T follicular helper cell (primary cell): ENCODE results near the gene STARD13.

Source experiments
- DNase-seq: peaks from one replicate; pipeline ENCODE4 v3.0.0-alpha.2; 2020; ENCODE audit warnings: low read depth
- total RNA-seq, 2 experiments: gene quantifications; one replicate each; lab custom pipeline; 2026; lab: John Stamatoyannopoulos, UW

Gene STARD13
- total RNA-seq, result 0 to 0.22 reads per million in 2 experiments

DNA sequence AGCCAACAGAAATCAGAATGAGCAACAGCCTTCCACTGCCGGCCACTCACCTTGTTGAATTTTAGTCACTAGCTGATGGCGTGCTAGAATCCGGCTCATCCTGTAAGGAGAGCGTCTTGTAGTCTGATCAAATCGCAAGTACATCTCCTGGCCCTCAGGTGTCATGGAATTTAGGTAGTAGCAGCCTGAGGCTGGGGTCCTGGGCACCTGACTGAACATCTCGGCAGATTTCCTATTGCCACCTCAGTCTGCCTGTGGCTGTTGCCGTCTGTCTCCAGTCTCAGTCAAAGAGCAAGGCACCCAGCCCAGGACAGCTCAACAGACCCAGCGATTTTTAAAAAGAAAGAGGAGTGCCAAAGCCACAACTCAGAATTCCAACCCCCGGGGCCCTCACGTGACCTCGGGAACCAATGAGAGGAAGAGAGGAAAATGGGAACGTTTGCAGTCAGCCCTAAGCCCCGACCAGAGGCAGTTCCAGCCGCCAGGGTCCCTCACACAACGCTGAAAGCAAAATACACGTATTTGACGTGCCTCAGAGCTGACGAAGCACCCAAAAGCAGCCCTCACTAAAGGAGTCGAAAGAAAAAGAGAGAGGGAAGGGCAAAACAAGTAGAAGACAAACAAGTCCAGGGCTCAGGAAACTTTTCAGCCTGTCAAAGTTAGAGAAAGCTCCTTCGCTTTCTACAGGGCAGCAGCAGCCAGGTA, at the start of gene STARD13:
Gene STARD13, minus strand, starts transcription at position 336 of the 705 bp plus-strand sequence. Its CDS starts 117 bp downstream, at position 219.
- DNase-seq, result no peak

DNA sequence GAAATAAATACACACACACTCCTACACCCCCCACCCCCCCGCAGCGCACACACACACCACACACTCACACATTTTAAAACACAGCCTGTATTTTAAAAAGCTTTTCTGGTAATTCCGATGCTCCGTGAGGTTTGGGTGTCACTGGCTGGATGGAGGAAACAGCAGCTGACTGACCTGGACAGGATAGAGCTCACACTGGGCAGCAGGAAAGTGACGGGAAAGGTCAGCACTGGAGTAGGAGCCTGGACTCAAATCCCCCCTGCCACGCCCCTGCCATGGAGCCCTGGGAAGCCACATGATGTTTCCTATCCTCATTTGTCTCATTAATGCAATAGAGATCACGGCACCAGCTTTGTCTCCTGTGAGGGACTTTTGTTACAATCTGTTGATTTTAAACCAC, 49.3 kb upstream of the STARD13 start:
- DNase-seq, result no peak

DNA sequence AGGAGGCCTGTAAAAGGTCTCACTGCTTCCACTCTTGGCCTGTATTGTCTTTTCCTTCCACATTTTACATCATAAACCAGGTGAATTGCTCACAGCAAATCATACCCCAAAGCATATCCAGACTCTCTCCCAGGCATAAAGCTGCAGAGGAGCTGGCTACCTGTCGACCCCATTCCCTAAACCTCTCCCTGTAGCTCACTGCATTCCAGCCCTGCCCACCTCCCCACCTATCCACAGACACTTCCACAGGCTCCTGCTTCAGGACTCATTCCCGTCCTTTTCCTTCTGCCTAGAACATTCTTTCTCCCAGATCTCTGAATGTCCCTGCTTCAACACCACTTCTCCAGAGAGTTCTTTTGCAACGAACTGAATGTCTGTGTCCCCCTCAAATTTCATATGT, 46.4 kb upstream of the STARD13 start:
- DNase-seq, result no peak

GRCh38 chr13:33330483-33330882, 44.9 kb upstream of the STARD13 start:
- no peak for DNase-seq

- no peak for DNase-seq
These were observed 43.1 kb upstream of the STARD13 start for GRCh38 chr13:33328701-33329100.

- DNase-seq, result no peak
These were observed 41.2 kb upstream of the STARD13 start for GRCh38 chr13:33326723-33327122.

DNA sequence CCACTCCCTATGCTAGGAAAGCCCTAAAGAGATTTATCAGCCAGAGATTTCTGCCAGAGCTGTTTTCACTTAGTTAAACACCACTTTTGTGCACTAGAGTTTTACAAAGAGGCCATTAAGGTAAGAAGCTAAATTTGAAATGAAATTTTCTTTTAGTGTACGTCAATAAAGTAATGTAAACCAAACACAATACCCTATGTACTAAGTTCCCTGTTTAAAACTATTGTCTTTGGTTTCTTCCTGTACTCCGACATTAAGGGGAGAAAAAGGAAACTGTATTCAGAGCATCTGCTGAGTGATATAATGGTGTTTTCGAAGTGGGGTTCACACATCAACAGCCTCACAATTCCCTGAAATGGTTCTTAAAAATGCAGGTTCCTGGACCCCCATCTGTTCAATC, 40.7 kb upstream of the STARD13 start:
- no peak for DNase-seq

- DNase-seq, result no peak
These were observed 38.4 kb upstream of the STARD13 start for GRCh38 chr13:33323801-33324510.

- DNase-seq, result no peak
These were observed 37.6 kb upstream of the STARD13 start for GRCh38 chr13:33322965-33323668.

DNA sequence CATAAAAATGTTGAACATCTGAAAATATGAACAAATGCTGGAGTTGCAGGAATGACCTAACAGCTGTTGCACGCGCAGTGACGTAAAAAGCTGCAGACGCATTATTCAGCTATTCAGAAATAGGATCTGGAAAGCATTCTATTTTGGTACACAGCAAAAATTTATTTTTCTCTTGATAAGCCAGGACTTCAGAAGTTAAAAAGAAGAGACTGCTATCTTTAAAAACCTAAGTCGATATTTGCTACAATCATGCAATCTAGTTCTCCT, 36.9 kb upstream of the STARD13 start:
- DNase-seq, result no peak

DNA sequence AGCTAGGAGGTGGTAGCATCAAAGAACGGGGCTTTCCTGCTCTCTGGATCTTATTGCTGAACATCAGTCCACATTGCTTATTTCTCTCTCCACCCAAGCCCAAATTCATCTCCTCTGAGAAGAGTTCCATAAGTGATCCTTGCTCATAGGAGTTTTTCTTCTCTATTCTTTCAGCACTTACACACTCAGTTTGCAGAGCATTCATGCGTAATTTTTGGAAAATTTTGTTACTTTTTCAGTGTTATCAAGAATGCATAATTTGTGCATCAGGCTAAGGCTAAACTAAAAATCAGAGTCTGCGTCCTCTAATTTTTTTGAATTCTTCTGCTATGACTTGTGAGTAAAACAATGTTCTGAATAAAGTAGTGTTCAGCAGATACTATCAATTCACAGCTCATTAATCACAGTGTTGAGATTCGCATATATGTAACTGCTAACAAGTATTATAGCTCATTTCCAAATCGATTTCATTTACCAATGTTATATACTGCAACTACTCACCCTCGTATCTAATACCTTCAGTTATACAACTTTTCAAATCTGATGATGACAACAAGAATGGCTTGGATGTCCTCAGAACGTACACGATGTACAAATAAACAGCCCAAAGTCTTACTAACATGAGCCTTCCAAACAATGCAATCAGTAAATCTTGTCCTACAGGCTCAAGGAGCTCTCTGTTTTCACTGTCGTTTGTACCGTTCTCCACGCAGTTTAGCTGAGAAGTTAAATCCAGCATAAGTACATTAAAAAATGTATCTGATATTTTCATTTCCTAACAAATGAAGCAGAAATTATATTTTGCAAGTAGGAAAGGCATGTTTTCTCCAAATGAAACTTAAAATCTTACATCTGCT, 36.4 kb upstream of the STARD13 start:
- no peak for DNase-seq

DNA sequence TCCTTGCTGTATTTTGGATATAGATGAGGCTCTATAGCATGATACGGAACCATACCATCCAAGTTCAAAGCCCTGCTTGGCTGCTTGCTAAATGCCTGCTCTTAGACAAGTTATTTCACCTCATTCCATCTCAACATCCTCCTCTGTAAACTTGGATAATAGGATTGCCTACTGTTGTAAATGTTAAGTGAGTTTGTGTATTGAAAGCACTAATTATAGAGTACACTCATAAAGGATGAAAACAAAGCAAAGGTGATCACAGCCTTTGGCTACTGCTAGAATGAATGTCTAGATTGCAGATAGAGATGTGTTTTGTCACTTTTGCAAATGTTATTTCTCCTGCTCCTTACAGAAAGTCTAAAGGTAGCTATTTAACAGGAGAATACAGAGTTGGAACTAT, 34.3 kb upstream of the STARD13 start:
- no peak for DNase-seq

GRCh38 chr13:33318744-33319143, 33.2 kb upstream of the STARD13 start:
- DNase-seq, result no peak

GRCh38 chr13:33318037-33318436, 32.5 kb upstream of the STARD13 start:
- no peak for DNase-seq

DNA sequence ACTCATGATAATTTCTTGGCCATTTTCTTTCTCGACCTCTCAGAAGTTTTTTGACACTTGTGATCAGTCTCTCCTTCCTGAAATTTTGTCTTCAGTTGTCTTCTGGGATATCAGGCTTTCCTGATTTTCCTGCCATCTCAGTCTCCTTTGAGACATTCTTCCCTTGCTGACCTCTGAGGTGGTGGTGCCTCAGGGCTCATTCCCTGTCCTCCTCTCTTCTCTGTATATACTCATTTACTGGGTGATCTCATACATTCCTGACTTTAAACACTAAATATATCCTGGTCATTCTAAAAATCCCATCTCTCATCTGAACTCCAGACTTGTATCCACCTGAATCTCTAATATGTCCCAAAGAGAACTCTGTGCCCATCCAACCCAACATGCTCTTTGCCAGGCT, 31.3 kb upstream of the STARD13 start:
- no peak for DNase-seq

DNA sequence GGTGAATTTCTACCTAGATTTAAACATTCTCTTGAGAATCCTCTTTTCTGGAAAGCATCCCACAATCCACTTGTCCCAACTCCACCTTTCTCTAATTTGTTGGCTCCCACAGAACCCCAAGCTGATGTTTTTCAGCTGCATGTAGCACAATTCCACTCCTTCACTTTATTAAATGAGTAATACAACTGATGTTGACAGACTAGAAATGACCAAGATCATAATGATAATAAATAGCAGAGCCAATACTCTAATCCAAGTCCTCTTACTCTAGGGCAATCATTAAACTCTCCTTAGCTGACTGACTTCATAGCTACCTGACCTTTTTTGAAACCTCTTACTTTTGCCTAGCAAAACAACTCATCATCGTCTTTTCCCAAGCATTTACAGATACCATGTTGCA, 27.9 kb upstream of the STARD13 start:
- no peak for DNase-seq

DNA sequence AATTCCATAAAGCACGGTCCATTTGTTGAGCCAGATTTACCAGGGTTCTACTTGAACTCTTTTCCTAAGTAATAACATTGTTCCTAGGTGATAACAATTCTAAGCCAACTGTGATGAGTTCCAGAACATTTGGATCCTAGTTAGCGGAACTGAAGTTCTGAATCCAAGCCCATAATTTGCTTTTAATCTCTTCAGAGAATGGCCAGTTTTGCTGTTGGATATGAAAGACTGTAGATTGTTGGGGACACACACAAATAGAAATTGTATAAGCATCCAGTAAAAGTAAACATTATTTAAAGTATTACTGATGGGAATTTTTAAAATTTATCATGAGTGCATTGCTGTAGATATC, 27.3 kb upstream of the STARD13 start:
- DNase-seq, result no peak

DNA sequence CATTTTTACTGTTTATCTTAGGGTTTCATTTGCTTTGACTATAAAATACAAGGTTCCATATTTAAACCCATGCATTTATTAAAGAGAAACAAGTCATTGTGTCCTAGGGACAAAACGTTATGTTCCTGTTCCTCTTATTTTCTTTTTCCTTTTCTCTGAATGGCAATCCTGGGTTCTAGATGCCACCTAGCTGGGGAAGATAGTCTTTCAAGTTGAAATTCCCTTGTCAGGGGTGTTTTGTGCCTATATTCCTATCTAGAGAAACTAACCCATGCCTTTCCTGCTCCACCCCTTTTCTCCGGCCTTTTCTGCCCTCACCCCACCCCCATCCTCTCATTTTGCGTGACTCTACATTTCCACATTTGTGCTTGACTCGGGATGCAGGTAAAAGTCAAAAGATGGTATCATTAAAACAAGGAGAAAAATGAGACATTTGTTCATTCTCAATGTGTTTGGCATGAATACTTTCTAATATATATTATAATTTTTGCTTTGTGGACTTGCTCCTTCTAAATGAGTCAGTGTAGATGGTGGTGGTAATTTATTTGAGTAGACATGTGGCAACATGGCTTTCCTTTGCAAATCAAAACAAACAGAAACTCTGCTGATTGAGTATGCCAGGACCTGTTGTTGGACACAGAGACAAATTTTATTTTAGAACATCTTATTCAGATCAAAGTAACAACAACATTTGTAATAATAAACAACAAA, 26.8 kb upstream of the STARD13 start:
- DNase-seq, result no peak

DNA sequence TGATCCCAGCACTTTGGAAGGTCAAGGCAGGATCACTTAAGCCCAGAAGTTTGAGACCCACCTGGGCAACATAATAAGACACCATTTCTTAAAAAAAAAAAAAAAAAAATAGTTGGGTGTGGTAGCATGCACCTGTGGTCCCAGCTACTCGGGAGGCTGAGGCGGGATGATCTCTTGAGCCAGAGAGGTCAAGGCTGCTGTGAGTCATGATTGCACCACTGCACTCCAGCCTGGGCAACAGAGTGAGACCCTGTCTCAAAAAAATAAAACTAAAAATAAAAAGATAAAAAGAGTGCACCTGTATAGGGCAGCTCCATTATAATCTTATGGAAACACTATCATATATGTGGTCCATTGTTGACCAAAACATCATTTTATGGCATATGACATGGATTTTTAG, 25.5 kb upstream of the STARD13 start:
- no peak for DNase-seq

DNA sequence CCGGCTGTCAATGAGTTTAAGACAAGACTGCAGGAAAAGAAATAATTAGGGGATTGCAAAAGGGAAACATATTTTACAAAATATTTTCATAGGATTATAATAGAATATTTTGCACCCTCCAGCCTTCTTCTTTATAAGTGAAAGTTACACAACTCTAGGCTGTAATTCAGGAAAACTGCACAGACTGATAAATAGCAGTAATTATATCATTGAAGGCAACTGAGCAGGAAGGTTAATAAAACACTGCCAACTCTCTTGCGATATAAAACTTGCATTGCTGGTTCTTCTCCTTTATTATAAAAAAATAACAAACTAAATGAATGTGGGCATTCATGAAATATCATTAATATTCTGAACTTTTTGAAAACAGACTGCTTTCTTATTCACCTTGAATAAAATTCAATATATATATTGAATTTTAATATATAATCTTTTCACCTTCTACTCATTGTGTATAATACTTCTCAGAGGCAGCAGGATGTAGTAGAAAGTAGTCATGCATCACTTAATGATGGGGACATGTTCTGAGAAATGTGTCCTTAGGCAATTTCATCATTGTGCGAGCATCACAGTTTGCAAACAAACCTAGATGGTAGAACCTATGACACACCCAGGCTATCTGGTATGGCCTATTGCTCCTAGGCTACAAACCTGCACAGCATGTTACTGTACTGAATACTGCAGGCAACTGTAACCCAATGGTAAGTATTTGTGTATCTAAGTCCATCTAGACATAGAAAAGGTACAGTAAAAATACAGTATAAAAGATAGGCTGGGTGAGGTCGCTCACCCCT, 24.9 kb upstream of the STARD13 start:
- no peak for DNase-seq

- DNase-seq, result no peak
These were observed 23.3 kb upstream of the STARD13 start for GRCh38 chr13:33308863-33309262.
